Lung (tissue), 12 donors: ENCODE results near the gene WNK2. TPM values are rescaled to one million over a fixed set of nuclear protein-coding genes. Genes with fewer than 3 reads are reported as not detected.
"Not testable (repeated sequence)": the region's sequence is repeated elsewhere in the genome, so short reads cannot be mapped to it uniquely, and the experiment has no call there.

ENCODE experiments used
- ATAC-seq: fragments of 200-7000 bp; cut with Tn5 transposase; one replicate; pipeline ENCODE4 v1.9.1; 2020; ENCODE audit warnings: moderate number of reproducible peaks; ENCODE audit not compliant: insufficient read depth, low FRiP score
- DNase-seq, 3 donors: peaks; one replicate each; pipeline ENCODE4 v3.0.0-alpha.2; 2013 to 2017
- H3K27ac ChIP-seq, 2 donors: one replicate each; pipeline ENCODE4 v1.5.1; 2013; ENCODE audit warnings: mild to moderate bottlenecking in 2 of 2, moderate library complexity in 2 of 2, control low read depth in 1 of 2, inconsistent platforms in 1 of 2, low read depth in 1 of 2, low read length in 1 of 2
- H3K27me3 ChIP-seq, 3 donors: one replicate each; pipeline ENCODE4 v1.5.1; 2013; ENCODE audit warnings: low read length in 2 of 3; ENCODE audit not compliant: control insufficient read depth in 3 of 3, insufficient read depth in 3 of 3
- H3K36me3 ChIP-seq, 4 donors: one replicate each; pipeline ENCODE4 v1.5.1; 2013; ENCODE audit warnings: low read length in 4 of 4, mild to moderate bottlenecking in 1 of 4, moderate library complexity in 1 of 4; ENCODE audit not compliant: control insufficient read depth in 4 of 4, insufficient read depth in 4 of 4
- H3K4me1 ChIP-seq, 5 donors: one replicate each; pipeline ENCODE4 v1.5.1; 2013; ENCODE audit warnings: low read length in 5 of 5, mild to moderate bottlenecking in 2 of 5, moderate library complexity in 1 of 5; ENCODE audit not compliant: control insufficient read depth in 5 of 5, insufficient read depth in 5 of 5
- H3K4me3 ChIP-seq: one replicate; pipeline ENCODE4 v1.5.1; 2013; ENCODE audit warnings: mild to moderate bottlenecking, control low read depth, moderate library complexity
- H3K9ac ChIP-seq, 2 donors: one replicate each; pipeline ENCODE4 v1.5.1; 2013; ENCODE audit warnings: low read length in 2 of 2, control low read depth in 1 of 2; ENCODE audit not compliant: insufficient read depth in 1 of 2
- H3K9me3 ChIP-seq, 4 donors: one replicate each; pipeline ENCODE4 v1.5.1; 2013; ENCODE audit warnings: low read length in 3 of 4, mild to moderate bottlenecking in 1 of 4, moderate library complexity in 1 of 4; ENCODE audit not compliant: control insufficient read depth in 4 of 4, insufficient read depth in 3 of 4
- WGBS, 2 donors: extraction: QIAGEN DNeasy Blood & Tissue Kit; methylation state at CpG; one replicate each; pipeline ENCODE4 v1.1.7; 2013; 5-methylcytosine and 5-hydroxymethylcytosine counted together
- polyA plus RNA-seq, 2 donors: library from polyadenylated mRNA; stranded (reverse); fragments of 200-250 nt; gene quantifications; one replicate each; pipeline ENCODE4 v1.2.1, GENCODE V29; 2013
- total RNA-seq, 2 donors: library from RNA; depleted of rRNA in 1 of 2; stranded (reverse); fragments of >200 nt in 1 of 2; gene quantifications; one replicate each; pipeline ENCODE4 v1.2.1, GENCODE V29; 2014 to 2021
- TF ChIP-seq, protein P1 (sequence below): IDR thresholded peaks from 2 replicates; pipeline ENCODE4 v1.5.1; 2012; ENCODE audit warnings: mild to moderate bottlenecking; ENCODE audit errors: control extremely low read depth, extremely low read depth
- donor health status: control.
- donor health status: control.
- donor health status: Bipolar disorder and iron deficiency.
- donor health status: healthy.
- donor health status: DM: yes; HTN: yes; CAD: no.

Gene WNK2
- total and polyA plus RNA-seq, 4 donors, result 1.00 to 8.5 (median 2.9) TPM

DNA sequence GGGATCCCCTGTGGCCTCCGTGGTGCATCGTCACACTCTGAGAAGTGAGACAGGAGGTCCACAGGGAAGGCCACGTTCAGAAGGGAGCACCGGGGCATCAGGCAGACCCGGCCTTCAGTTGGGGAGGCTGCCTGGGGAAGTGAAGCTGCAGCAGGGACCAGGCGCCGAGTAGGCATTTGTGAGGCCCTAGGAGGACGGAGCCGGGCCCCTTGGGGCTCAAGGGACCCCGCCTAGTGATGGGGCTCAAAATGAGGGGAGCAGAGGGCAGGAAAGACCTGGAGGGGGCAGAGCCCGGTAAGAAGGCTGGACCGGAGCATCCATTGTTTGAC is 182.1 kb downstream of the WNK2 start:
- TF ChIP-seq, protein P1, sequence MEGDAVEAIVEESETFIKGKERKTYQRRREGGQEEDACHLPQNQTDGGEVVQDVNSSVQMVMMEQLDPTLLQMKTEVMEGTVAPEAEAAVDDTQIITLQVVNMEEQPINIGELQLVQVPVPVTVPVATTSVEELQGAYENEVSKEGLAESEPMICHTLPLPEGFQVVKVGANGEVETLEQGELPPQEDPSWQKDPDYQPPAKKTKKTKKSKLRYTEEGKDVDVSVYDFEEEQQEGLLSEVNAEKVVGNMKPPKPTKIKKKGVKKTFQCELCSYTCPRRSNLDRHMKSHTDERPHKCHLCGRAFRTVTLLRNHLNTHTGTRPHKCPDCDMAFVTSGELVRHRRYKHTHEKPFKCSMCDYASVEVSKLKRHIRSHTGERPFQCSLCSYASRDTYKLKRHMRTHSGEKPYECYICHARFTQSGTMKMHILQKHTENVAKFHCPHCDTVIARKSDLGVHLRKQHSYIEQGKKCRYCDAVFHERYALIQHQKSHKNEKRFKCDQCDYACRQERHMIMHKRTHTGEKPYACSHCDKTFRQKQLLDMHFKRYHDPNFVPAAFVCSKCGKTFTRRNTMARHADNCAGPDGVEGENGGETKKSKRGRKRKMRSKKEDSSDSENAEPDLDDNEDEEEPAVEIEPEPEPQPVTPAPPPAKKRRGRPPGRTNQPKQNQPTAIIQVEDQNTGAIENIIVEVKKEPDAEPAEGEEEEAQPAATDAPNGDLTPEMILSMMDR, result no peak
- no peak overlapping the region for H3K4me3 ChIP-seq
- H3K4me1 ChIP-seq, result peaks cover 0 to 3% (median 0%) of the 10 kb centered on the region in 5 donors
- 79 to 86% methylated on average over 11 to 12 of the region's 12 CpGs for WGBS, 2 donors
- H3K27me3 ChIP-seq, result no peaks in the 10 kb centered on the region
- no peaks in the 10 kb centered on the region for H3K36me3 ChIP-seq
- H3K27ac ChIP-seq, result no peak overlapping the region
- DNase-seq (no peak), ATAC-seq (no peak)
- no peak overlapping the region for H3K9ac ChIP-seq
- peaks cover 0 to 5% (median 3%) of the 10 kb centered on the region in 4 donors for H3K9me3 ChIP-seq

GRCh38 chr9:93366486-93366885 is 182.5 kb downstream of the WNK2 start:
- not testable (repeated sequence) for H3K4me1 ChIP-seq, H3K27me3 ChIP-seq, H3K9ac ChIP-seq, H3K4me3 ChIP-seq, H3K36me3 ChIP-seq, ATAC-seq, H3K9me3 ChIP-seq, H3K27ac ChIP-seq, DNase-seq
- WGBS, 2 donors, result 90 to 97% methylated on average over 4 of the region's 4 CpGs

- DNase-seq (no peak), ATAC-seq (no peak)
- 81 to 89% methylated on average over 1 of the region's 1 CpG for WGBS, 2 donors
- Histone ChIP-seq H3K36me3 (no peaks in the 10 kb centered on the region), H3K9ac (no peak overlapping the region), H3K27ac (no peak overlapping the region), H3K4me3 (no peak overlapping the region), H3K9me3 (peaks cover 0 to 2% (median 0%) of the 10 kb centered on the region in 4 donors), H3K27me3 (no peaks in the 10 kb centered on the region), H3K4me1 (peaks cover 0 to 3% (median 0%) of the 10 kb centered on the region in 5 donors)
- TF ChIP-seq, protein P1, result no peak
Observed at GRCh38 chr9:93368437-93368836, 184.5 kb downstream of the WNK2 start.

GRCh38 chr9:93369686-93370085 is 185.7 kb downstream of the WNK2 start:
- no peak for DNase-seq
- Histone ChIP-seq H3K9me3 (peaks cover 0 to 2% (median 0%) of the 10 kb centered on the region in 4 donors), H3K27me3 (no peaks in the 10 kb centered on the region), H3K4me3 (no peak overlapping the region), H3K36me3 (no peaks in the 10 kb centered on the region), H3K27ac (no peak overlapping the region), H3K4me1 (peaks cover 0 to 3% (median 0%) of the 10 kb centered on the region in 5 donors), H3K9ac (no peak overlapping the region)
- no peak for ATAC-seq
- 78 to 86% methylated on average over 1 of the region's 1 CpG for WGBS, 2 donors
- TF ChIP-seq, protein P1, result no peak

Other genes with a start within 250 kb of the WNK2 start
- gene FGD3, start 236.6 kb upstream of the WNK2 start, total RNA-seq, result 10 to 100 TPM; 10.8 to 24.3 TPM
- 10 to 100 TPM in 1 of 2 donors, 1 to 10 TPM in 1; 6.1 to 45.9 TPM for gene FGD3, start 236.6 kb upstream of the WNK2 start, polyA plus RNA-seq
- 1 to 10 TPM; 3.8 to 6.4 TPM for gene SUSD3, start 125.4 kb upstream of the WNK2 start, total RNA-seq
- gene SUSD3, start 125.4 kb upstream of the WNK2 start, polyA plus RNA-seq, result 1 to 10 TPM; 2.0 to 9.7 TPM
- gene CARD19, start 87.9 kb upstream of the WNK2 start, total RNA-seq, result 10 to 100 TPM; 31.1 to 44.1 TPM
- gene CARD19, start 87.9 kb upstream of the WNK2 start, polyA plus RNA-seq, result 10 to 100 TPM; 52.9 to 70.7 TPM
- gene NINJ1, start 49.9 kb upstream of the WNK2 start, total RNA-seq, result 10 to 100 TPM; 48.5 to 52.5 TPM
- 100 to 1,000 TPM in 1 of 2 donors, 10 to 100 TPM in 1; 44.3 to 324 TPM for gene NINJ1, start 49.9 kb upstream of the WNK2 start, polyA plus RNA-seq